AG04450 (cell line): ENCODE results near the gene CRYBA2. TPM values are rescaled to one million over a fixed set of nuclear protein-coding genes. Genes with fewer than 3 reads are reported as not detected.

ENCODE experiments used
- CTCF ChIA-PET: fragments of 300-600, 350-600 bp; formaldehyde crosslinking; extraction: SDS; loops from one replicate; lab custom pipeline; 2022; ENCODE audit warnings: antibody characterized with exemption, inconsistent platforms; lab: Charles Lee
- POLR2A ChIA-PET: fragments of 350-600 bp; formaldehyde crosslinking; extraction: SDS; loops from one replicate; lab custom pipeline; 2021; ENCODE audit warnings: antibody characterized with exemption, inconsistent platforms; lab: Yijun Ruan, JAX
- DNase-seq: peaks from one replicate; pipeline ENCODE4 v3.0.0-alpha.2; 2011; ENCODE audit warnings: low read depth, low spot score
- H3K27ac ChIP-seq: one replicate; pipeline ENCODE4 v1.5.1; 2012; ENCODE audit warnings: low read depth, low read length, control low read depth
- H3K27me3 ChIP-seq: one replicate; pipeline ENCODE4 v1.6.0; 2012; ENCODE audit warnings: low read length; ENCODE audit not compliant: control insufficient read depth, insufficient read depth
- H3K4me3 ChIP-seq: 2 replicates; pipeline ENCODE4 v1.5.1; 2011; ENCODE audit warnings: mild to moderate bottlenecking, low read depth, low read length, control low read depth
- H3K9me3 ChIP-seq: 2 replicates; pipeline ENCODE4 v1.5.1; 2012; ENCODE audit warnings: low read length; ENCODE audit not compliant: control insufficient read depth, insufficient read depth
- polyA plus RNA-seq: library from polyadenylated mRNA; depleted of rRNA; stranded (reverse); fragments of >200 nt; gene quantifications from 2 replicates; pipeline ENCODE4 v1.2.3, GENCODE V29; 2011
- TF ChIP-seq, protein P1 (sequence below): IDR thresholded peaks from 2 replicates; pipeline ENCODE4 v1.5.1; 2011; ENCODE audit warnings: low read depth, low read length, control low read depth, inconsistent platforms

Gene CRYBA2
- polyA plus RNA-seq, 1 experiment, result 0.19 TPM

DNA sequence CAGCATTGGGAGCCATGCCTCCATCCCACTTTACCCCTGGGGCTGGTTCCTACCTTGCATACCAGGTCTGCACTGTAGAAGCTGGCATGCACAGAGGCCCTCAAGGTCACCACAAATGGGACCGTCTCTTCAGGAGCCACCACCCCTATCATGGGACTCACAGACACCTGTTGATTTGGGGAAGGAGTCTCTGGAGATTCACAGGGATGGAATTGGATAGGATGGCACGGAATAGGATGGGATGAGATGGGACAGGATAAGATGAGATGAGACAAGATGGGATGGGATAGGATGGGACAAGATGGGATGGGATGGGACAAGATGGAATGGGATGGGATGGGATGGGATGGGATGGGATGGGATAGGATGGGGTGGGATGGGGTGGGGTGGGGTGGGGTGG lies 16.1 kb upstream of the CRYBA2 start:
- ChIA-PET POLR2A (no interaction called here), CTCF (no interaction called here)
- H3K4me3 ChIP-seq, result no peak overlapping the region
- H3K9me3 ChIP-seq, result no peaks in the 10 kb centered on the region
- peaks cover 32% of the 10 kb centered on the region for H3K27me3 ChIP-seq
- TF ChIP-seq, protein P1, sequence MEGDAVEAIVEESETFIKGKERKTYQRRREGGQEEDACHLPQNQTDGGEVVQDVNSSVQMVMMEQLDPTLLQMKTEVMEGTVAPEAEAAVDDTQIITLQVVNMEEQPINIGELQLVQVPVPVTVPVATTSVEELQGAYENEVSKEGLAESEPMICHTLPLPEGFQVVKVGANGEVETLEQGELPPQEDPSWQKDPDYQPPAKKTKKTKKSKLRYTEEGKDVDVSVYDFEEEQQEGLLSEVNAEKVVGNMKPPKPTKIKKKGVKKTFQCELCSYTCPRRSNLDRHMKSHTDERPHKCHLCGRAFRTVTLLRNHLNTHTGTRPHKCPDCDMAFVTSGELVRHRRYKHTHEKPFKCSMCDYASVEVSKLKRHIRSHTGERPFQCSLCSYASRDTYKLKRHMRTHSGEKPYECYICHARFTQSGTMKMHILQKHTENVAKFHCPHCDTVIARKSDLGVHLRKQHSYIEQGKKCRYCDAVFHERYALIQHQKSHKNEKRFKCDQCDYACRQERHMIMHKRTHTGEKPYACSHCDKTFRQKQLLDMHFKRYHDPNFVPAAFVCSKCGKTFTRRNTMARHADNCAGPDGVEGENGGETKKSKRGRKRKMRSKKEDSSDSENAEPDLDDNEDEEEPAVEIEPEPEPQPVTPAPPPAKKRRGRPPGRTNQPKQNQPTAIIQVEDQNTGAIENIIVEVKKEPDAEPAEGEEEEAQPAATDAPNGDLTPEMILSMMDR, result no peak
- no peak overlapping the region for H3K27ac ChIP-seq
- DNase-seq, result no peak

DNA sequence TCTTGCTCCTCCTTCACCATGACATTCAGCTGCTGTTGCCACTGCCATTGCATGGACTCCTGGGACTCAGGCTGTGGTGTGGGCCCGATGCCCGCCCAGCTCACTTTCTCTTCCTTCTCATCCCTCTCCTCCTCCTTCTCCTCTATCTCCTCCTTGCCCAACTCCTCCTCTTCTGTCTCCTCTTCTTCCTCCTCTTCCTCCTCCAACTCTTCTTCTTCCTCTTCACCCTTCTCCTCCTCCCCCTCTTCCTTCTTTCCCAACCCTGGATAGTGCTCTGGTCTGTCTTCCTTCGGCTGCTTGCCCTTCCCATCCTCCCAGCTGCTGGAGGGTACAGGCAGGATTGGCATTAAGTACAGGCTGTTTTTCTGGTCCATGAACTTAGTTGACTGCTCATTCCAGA lies 10.8 kb upstream of the CRYBA2 start:
- CTCF ChIA-PET, result interaction anchor here (0.6 to 1.2 kb wide), 2 partner anchors 9 to 24 kb away, joined by 3 to 5 read pairs; no protein-coding TSS in a partner anchor
- peaks cover 71% of the 10 kb centered on the region for H3K27me3 ChIP-seq
- no peak overlapping the region for H3K27ac ChIP-seq
- DNase-seq, result no peak
- no peaks in the 10 kb centered on the region; the same call in 1 of the 2 replicates for H3K9me3 ChIP-seq
- no peak overlapping the region for H3K4me3 ChIP-seq
- POLR2A ChIA-PET, result no interaction called here
- TF ChIP-seq, protein P1, result no peak

DNA sequence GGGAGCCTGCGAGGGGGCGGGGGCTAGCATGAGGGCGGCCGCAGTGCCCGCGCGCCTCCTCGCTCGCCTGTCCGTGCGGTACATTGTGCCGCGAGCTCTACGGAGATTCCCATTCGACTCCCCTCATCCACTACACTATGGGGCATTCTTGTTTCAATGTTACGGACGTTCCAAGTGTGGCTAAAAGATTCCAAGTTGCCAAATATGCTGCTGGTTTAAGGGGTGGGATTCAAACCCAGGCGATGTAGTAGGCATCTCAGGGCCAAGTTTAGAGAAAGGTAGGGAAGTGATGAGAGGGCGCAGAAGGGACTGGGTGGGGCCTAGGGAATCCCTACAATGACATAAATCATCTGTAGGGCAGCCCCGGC lies 10.0 kb upstream of the CRYBA2 start:
- Histone ChIP-seq H3K27me3 (peaks cover 68% of the 10 kb centered on the region), H3K9me3 (no peaks in the 10 kb centered on the region; the same call in 1 of the 2 replicates), H3K27ac (no peak overlapping the region), H3K4me3 (no peak overlapping the region)
- no peak for DNase-seq
- TF ChIP-seq, protein P1, result no peak
- ChIA-PET POLR2A (no interaction called here), CTCF (interaction anchor here (0.5 to 1.2 kb wide), 2 partner anchors 8 to 10 kb away, joined by 3 to 5 read pairs; no protein-coding TSS in a partner anchor)

GRCh38 chr2:219002395-219003266 lies 9.4 kb upstream of the CRYBA2 start:
- TF ChIP-seq, protein P1, result peak; percentile 31; the same call in 1 of the 2 replicates
- DNase-seq, result no peak
- CTCF ChIA-PET, result interaction anchor here (0.6 to 1.2 kb wide), 2 partner anchors 126 to 141 kb away, joined by 3 read pairs; no protein-coding TSS in a partner anchor
- Histone ChIP-seq H3K27me3 (peaks cover 71% of the 10 kb centered on the region), H3K9me3 (no peaks in the 10 kb centered on the region; the same call in 1 of the 2 replicates), H3K27ac (no peak overlapping the region), H3K4me3 (no peak overlapping the region)
- POLR2A ChIA-PET, result no interaction called here
